Endodermal cell (in vitro differentiated cells): Measurements from ENCODE around the gene ANKRD66. TPM values are rescaled to one million over a fixed set of nuclear protein-coding genes. Genes with fewer than 3 reads are reported as not detected.
"Not testable (repeated sequence)": the region's sequence is repeated elsewhere in the genome, so short reads cannot be mapped to it uniquely, and the experiment has no call there.

Source experiments
- DNase-seq: peaks from one replicate; pipeline ENCODE4 v3.0.0-alpha.2; 2017
- H3K27ac ChIP-seq: 2 replicates; pipeline ENCODE4 v1.5.1; 2013; ENCODE audit warnings: mild to moderate bottlenecking, low read depth, low read length, moderate library complexity
- H3K27me3 ChIP-seq: 2 replicates; pipeline ENCODE4 v1.6.1; 2013; ENCODE audit warnings: mild to moderate bottlenecking, low read length, moderate library complexity; ENCODE audit not compliant: insufficient read depth, control insufficient read depth, poor library complexity, severe bottlenecking
- H3K36me3 ChIP-seq: 2 replicates; pipeline ENCODE4 v1.7.0; 2013; ENCODE audit warnings: mild to moderate bottlenecking, low read length, moderate library complexity; ENCODE audit not compliant: control insufficient read depth, insufficient read depth
- H3K4me1 ChIP-seq: one replicate; pipeline ENCODE4 v1.7.0; 2013; ENCODE audit warnings: low read length; ENCODE audit not compliant: control insufficient read depth, insufficient read depth
- H3K4me3 ChIP-seq: 2 replicates; pipeline ENCODE4 v1.5.1; 2013; ENCODE audit warnings: mild to moderate bottlenecking, low read length, moderate library complexity
- H3K9ac ChIP-seq: 2 replicates; pipeline ENCODE4 v1.6.1; 2013; ENCODE audit warnings: mild to moderate bottlenecking, low read length, moderate library complexity; ENCODE audit not compliant: poor library complexity, severe bottlenecking; ENCODE audit errors: extremely low read depth
- H3K9me3 ChIP-seq: 2 replicates; pipeline ENCODE4 v1.6.1; 2013; ENCODE audit warnings: mild to moderate bottlenecking, low read length, moderate library complexity; ENCODE audit not compliant: control insufficient read depth
- H3K27ac Mint-ChIP-seq: 2 replicates; pipeline ENCODE4 v1.8.0; 2020; ENCODE audit warnings: mixed read lengths
- H3K27me3 Mint-ChIP-seq: 2 replicates; pipeline ENCODE4 v1.8.0; 2021; ENCODE audit warnings: mild to moderate bottlenecking, mixed read lengths; ENCODE audit not compliant: insufficient read depth
- H3K36me3 Mint-ChIP-seq: 2 replicates; pipeline ENCODE4 v1.8.0; 2020; ENCODE audit warnings: low read depth, mixed read lengths
- H3K4me1 Mint-ChIP-seq: 2 replicates; pipeline ENCODE4 v1.8.0; 2020; ENCODE audit warnings: mixed read lengths
- H3K4me3 Mint-ChIP-seq: 2 replicates; pipeline ENCODE4 v1.8.0; 2020; ENCODE audit warnings: mild to moderate bottlenecking, moderate library complexity, mixed read lengths
- H3K9me3 Mint-ChIP-seq: 2 replicates; pipeline ENCODE4 v1.8.0; 2020; ENCODE audit warnings: mild to moderate bottlenecking, mixed read lengths
- CTCF ChIP-seq: fragments of 200-600 bp; sonication (generic); conservative IDR thresholded peaks from 2 replicates; pipeline ENCODE4 v1.5.0; 2021; ENCODE audit warnings: antibody characterized with exemption, mild to moderate bottlenecking
- WGBS, 2 experiments: methylation state at CpG; one replicate each; pipeline versions ENCODE4 v1.1.5 to v1.1.7; 2013; ENCODE audit warnings: missing lambda C conversion rate in 2 of 2, mixed read lengths in 1 of 2; ENCODE audit not compliant: insufficient coverage in 1 of 2, insufficient read length in 1 of 2; 5-methylcytosine and 5-hydroxymethylcytosine counted together
- total RNA-seq, 2 donors: library from RNA; stranded (reverse); fragmentation: NEBNext Ultra II Directional in 1 of 2; extraction: Animal tissue kit (Norgen Biotek cat#: 25700) in 1 of 2; gene quantifications; 2 replicates in 1 of 2; 3 replicates in 1 of 2; pipeline ENCODE4 v1.2.1, GENCODE V29; 2021

Gene ANKRD66
- total RNA-seq, 2 donors from 2014 or later: not detected

DNA sequence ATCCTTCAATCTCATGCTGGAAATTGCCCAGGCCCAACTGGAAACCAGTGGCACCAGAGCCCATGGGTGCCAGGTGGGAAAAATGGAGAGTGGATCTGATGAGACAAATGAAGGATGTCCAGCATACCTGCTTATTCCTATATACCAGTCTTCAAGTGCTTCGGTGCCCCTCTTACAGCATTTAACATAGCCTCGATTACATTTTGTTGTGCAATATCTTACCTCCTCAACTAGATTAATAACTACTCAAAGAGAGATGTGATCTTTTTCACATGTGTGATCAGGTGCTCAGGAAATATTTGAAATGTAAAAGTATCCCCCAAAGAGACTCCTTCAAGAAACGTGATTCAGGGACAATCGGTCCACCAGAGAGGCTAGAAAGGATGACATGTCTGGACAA lies 4.8 kb upstream of the ANKRD66 start:
- 97 to 100% methylated on average over 2 to 4 of the region's 4 CpGs for WGBS, 2 experiments

DNA sequence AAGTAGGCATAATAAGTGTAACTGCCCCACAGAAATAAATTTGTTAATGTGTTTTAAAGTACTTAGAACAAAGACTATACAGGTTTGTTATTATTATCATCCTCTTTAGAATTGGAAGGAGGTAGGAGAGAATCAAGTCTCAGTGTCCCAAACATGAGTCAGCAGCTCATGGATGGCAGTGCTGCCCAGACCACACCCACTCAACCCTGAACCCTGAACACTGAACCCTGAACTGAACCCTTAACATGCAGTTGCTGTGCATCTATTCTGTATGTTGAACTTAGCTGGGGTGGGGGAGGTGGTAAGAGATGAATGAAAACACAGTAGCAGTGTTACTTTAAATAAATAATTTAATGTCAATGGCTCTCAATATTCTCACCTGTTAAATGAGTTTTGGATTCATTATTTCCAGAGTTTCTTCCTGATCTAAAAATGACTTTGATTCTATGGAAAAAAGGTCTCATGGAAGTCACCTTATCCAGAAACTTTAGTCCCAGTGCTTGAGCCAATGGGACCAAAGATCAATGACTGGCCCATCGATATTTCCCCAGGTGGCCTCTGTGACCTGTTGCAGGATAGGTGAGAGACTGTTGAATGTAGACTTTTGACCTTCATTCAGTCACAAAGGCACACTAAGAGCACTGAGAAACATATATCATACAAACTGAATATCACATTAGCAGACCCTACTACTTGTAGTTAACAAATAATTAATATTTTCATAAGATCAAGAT lies 3.1 kb upstream of the ANKRD66 start:
- Mint-ChIP-seq H3K9me3 (no peaks in the 10 kb centered on the region), H3K4me1 (no peaks in the 10 kb centered on the region), H3K36me3 (no peaks in the 10 kb centered on the region), H3K27me3 (peaks cover 9% of the 10 kb centered on the region), H3K27ac (no peak overlapping the region), H3K4me3 (no peak overlapping the region)
- Histone ChIP-seq H3K4me1 (no peaks in the 10 kb centered on the region), H3K9me3 (no peaks in the 10 kb centered on the region), H3K36me3 (no peaks in the 10 kb centered on the region), H3K27ac (no peak overlapping the region), H3K27me3 (peaks cover 17% of the 10 kb centered on the region), H3K9ac (no peak overlapping the region), H3K4me3 (no peak overlapping the region)
- 77 to 100% methylated on average over 1 of the region's 1 CpG for WGBS, 2 experiments
- DNase-seq: no peak
- no peak for TF ChIP-seq CTCF

More for the DNA sequence above, 4.8 kb upstream of the ANKRD66 start:
- no peaks in the 10 kb centered on the region for H3K9me3 Mint-ChIP-seq
- no peak overlapping the region for H3K4me3 Mint-ChIP-seq
- Histone ChIP-seq H3K4me3 (no peak overlapping the region), H3K4me1 (no peaks in the 10 kb centered on the region), H3K9ac (no peak overlapping the region), H3K36me3 (no peaks in the 10 kb centered on the region), H3K27me3 (peaks cover 27% of the 10 kb centered on the region), H3K9me3 (no peaks in the 10 kb centered on the region), H3K27ac (no peak overlapping the region)
- H3K4me1 Mint-ChIP-seq: no peaks in the 10 kb centered on the region
- TF ChIP-seq CTCF: no peak
- no peak overlapping the region for H3K27ac Mint-ChIP-seq
- peaks cover 22% of the 10 kb centered on the region for H3K27me3 Mint-ChIP-seq
- H3K36me3 Mint-ChIP-seq: no peaks in the 10 kb centered on the region
- DNase-seq: no peak

- H3K4me1 ChIP-seq, H3K9ac ChIP-seq, H3K9me3 Mint-ChIP-seq, H3K27ac Mint-ChIP-seq, H3K36me3 ChIP-seq, DNase-seq, H3K4me1 Mint-ChIP-seq, H3K4me3 ChIP-seq, H3K36me3 Mint-ChIP-seq, H3K4me3 Mint-ChIP-seq, H3K27ac ChIP-seq, H3K27me3 Mint-ChIP-seq, H3K9me3 ChIP-seq: not testable (repeated sequence)
- peaks cover 17% of the 10 kb centered on the region for H3K27me3 ChIP-seq
- WGBS, 2 experiments: 86% methylated on average over 3 of the region's 3 CpGs; no CpG with 5 or more reads in 1 of the 2 experiments
Measured at GRCh38 chr6:46744159-46744725, 2.5 kb upstream of the ANKRD66 start.
